ENCODE results near the gene SRBD1. TPM values are rescaled to one million over a fixed set of nuclear protein-coding genes. Genes with fewer than 3 reads are reported as not detected.

The SRBD1 gene
- total RNA-seq, 1 experiment from 2014 or later: 20.6 TPM

- Histone ChIP-seq H2AFZ (ENCODE audit: low read depth, low read length, poor library complexity, severe bottlenecking) (no peak overlapping the region), H3K27me3 (ENCODE audit: insufficient read depth, low read length) (no peaks in the 10 kb centered on the region), H4K20me1 (ENCODE audit: insufficient read depth) (no peaks in the 10 kb centered on the region), H3K4me2 (ENCODE audit: low read length) (no peak overlapping the region), H3K9me3 (ENCODE audit: control insufficient read depth in 1 of 2, insufficient read depth in 1 of 2, low read depth in 1 of 2, low read length in 2 of 2) (no peaks in the 10 kb centered on the region), H3K79me2 (ENCODE audit: insufficient read depth, low read length) (no peaks in the 10 kb centered on the region), H3K27ac (ENCODE audit: low read depth, low read length) (no peak overlapping the region), H3K9me2 (ENCODE audit: insufficient read depth) (no peaks in the 10 kb centered on the region), H3K36me3 (ENCODE audit: control insufficient read depth in 1 of 2, insufficient read depth in 2 of 2, low read length in 2 of 2) (no peaks in the 10 kb centered on the region), H3K9ac (ENCODE audit: low read length) (no peak overlapping the region), H3K4me3 (replicated peaks in 1 of 2; ENCODE audit: low read depth in 1 of 2, low read length in 2 of 2) (no peak overlapping the region), H3K4me1 (ENCODE audit: control insufficient read depth in 1 of 2, insufficient read depth in 2 of 2, low read length in 2 of 2) (no peaks in the 10 kb centered on the region)
- ATAC-seq (0 out of 2 replicates have a peak, but pooled peaks have one; percentile 14), DNase-seq (ENCODE audit: low read depth, low spot score) (no peak)
- TF ChIP-seq POLR2A (IDR thresholded peaks at IDR 0.05; ENCODE audit: borderline replicate concordance, extremely low read depth, insufficient read depth, insufficient read length) (no peak), ZFX (IDR thresholded peaks at IDR 0.05) (no peak), CTCF (IDR thresholded peaks at IDR 0.05 in 2 of 3, conservative IDR thresholded peaks at IDR 0.05 in 1 of 3; ENCODE audit: borderline replicate concordance in 1 of 3, insufficient read depth in 1 of 3, low read depth in 2 of 3, low read length in 2 of 3) (no peak), CEBPB (IDR thresholded peaks at IDR 0.05; ENCODE audit: low read depth) (no peak), ATF3 (IDR thresholded peaks at IDR 0.05) (no peak), SP1 (IDR thresholded peaks at IDR 0.05; ENCODE audit: low read depth) (no peak), SIN3A (IDR thresholded peaks at IDR 0.05; ENCODE audit: low read depth) (no peak), EGR1 (IDR thresholded peaks at IDR 0.05; ENCODE audit: low read depth) (no peak), YY1 (IDR thresholded peaks at IDR 0.05; ENCODE audit: extremely low read depth, insufficient replicate concordance, low read depth, low read length) (no peak), POLR2AphosphoS5 (IDR thresholded peaks at IDR 0.05; ENCODE audit: low read depth, low read length) (no peak), REST (IDR thresholded peaks at IDR 0.05; ENCODE audit: low read depth) (no peak), CBX3 (IDR thresholded peaks at IDR 0.05; ENCODE audit: low read depth) (no peak), ELF1 (IDR thresholded peaks at IDR 0.05; ENCODE audit: borderline replicate concordance, low read depth) (no peak), MAX (IDR thresholded peaks at IDR 0.05) (no peak), RAD21 (IDR thresholded peaks at IDR 0.05; ENCODE audit: low read depth) (no peak), FOSL1 (IDR thresholded peaks at IDR 0.05; ENCODE audit: low read depth) (no peak), JUND (IDR thresholded peaks at IDR 0.05) (no peak), EZH2phosphoT487 (IDR thresholded peaks at IDR 0.05; ENCODE audit: borderline replicate concordance) (no peak)
- no TSS peak for BruUV-seq (replicated peaks)
- RAD21 ChIA-PET (ENCODE audit: low non-redundant PET in 1 of 2, low total read pairs in 2 of 2, uncharacterized antibody in 2 of 2, unreplicated experiment in 2 of 2): no interaction called here
- CTCF ChIA-PET: no interaction called here
- intact Hi-C loops (cut with micrococcal nuclease): no loop called here
- POLR2A ChIA-PET: no interaction called here
Measured at GRCh38 chr2:45344071-45344470, 267.0 kb downstream of the SRBD1 start.

All from HCT116 (cell line).